NCI-H748 treated with DMSO at 0.1 percent for 48 hours (cell line): ENCODE data around the gene FGF8.
"Not testable (repeated sequence)": the region's sequence is repeated elsewhere in the genome, so short reads cannot be mapped to it uniquely, and the experiment has no call there.

Source experiments
- DNase-seq: peaks from one replicate; lab custom pipeline; 2025; lab: John Stamatoyannopoulos, UW

FGF8 gene, protein sequence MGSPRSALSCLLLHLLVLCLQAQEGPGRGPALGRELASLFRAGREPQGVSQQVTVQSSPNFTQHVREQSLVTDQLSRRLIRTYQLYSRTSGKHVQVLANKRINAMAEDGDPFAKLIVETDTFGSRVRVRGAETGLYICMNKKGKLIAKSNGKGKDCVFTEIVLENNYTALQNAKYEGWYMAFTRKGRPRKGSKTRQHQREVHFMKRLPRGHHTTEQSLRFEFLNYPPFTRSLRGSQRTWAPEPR

DNA sequence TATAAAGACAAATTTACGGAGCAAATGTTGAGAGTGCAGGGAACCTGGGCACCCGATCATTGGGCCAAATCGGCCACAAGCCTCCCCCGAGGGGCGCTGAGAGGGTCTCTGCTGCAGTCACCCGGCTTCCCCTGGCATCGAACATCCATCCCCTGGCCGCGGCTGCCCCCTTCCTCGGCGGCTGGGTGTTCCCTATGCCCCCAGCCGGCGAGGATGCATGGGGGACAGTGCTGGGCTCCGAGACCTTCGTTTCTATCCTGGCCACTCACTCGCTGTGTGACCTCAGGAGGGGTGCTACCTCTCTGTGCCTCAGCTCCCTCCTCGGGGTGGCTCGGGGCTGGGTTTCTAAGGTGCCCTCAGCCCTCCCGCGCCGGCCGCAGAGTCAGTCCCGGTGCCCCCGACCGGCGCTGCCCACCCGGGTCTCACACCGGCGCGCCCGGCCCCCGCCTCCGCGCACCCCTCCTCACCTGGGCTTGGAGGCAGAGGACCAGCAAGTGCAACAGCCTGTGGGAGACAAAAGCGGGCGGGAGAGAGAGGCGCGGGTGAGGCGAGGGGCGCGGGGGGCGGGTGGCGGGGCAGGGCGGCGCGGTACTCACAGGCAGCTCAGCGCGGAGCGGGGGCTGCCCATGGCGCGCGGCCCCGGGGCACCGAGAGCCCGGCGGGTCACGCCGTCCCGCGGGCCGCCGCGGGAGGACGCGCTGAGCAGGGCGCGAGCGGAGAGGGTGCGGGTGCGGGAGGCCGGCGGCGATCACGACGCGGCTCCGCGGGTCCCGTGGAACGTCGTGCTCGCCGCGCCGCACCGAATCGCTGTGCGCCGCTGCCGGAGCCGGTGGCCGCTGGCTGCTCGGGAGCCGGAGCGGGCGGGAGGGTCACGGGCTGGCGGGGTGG lies at the start of gene FGF8:
Gene FGF8 (minus strand): TSS at position 842 of the 888 bp plus-strand sequence. CDS start 214 bp downstream, at position 628.
- no peak for DNase-seq

DNA sequence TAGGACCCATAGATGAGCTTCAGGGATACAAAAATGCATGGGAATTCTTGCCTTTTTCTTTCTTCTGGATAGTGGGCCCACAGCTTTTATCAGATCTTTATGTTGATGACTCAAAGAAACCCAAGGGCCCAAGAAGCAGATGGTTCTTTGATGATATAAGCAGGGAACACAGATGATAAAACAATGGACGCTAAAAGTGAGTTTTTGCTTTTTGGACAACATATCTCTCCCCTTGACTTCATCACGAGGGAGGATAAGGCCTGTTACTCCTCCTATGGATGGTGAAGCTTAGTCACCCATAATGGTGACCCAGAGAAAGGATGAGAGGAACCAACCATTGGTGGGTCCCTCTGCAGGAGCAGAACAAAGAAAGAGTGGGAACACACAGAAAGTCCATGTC lies 48.8 kb upstream of the FGF8 start:
- DNase-seq, result no peak

DNA sequence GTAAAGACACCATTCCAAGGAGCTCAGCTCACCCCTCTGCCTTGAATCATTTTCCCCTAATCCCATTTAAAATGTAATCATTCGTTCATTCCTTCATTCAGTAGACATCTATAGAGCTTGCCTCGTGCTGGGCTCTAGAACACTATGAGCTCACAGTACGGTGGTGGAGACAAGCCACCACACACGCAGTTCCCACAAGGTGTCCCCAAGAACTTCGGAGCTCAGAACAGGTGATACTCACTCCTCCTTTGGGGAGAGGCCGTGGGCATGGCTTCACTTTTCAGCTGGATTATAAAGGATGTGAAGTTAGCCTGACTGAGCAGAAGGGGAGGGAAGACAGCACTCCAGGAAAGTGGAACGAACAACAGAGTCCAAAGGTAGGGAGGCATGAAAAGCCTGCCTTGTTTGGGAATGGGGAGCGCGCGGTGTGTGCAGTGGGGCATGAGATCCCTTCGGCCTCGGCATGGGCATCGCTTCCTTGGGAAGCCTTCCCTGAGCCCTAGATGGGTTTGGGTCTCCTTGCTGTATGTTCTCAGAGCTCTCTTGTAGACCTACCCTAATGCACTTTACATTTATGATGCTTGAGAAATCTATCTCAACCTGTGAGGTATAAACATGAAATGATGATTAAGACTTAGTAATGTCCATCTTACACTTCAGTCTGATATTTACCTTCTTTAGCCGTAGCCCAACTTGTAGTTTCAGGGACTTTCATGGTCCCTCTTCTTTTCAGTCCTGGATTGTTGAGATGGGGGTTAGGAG lies 43.1 kb upstream of the FGF8 start:
- no peak for DNase-seq

DNA sequence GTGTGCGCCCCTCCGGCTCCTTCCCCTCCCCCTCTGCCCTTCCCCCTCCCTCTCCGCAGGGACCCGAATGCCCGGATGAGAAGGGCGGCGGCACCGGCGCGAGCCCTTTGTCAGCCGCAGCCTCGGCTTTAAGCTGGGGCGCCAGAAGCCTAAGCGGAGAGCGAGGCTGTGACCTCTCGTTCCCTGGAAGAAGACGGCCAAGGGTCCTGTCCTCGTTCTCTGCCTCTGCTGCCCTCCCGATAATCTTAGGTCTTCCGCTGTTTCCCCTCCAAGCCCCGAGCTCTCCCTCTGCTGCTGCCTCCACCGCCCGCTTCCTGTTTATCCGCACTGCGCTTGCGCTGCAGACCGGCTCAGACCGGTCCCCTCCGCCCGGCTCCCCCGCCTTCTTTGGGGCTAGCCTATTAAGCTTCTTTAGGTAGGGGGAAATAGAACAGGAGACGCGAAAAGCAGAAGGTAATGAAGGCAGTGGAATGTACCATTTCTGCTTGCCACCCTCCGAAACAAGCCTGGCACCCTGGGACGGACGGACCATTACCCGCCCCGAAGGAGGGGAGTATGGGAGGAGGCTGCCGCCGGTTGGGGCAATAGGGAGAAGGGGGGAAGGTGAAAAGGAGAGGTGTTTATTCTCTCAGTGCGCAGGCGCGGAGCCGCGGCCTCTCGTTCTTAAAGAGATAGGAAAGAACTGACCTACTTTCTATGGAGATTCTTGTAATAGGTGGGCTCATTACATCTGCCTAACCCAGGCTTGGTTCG lies 42.4 kb upstream of the FGF8 start, which contains the start of gene OGA:
Gene OGA (minus strand): TSS at position 326 of the 753 bp plus-strand sequence. CDS start 422 bp downstream, outside the sequence.
- DNase-seq, result peak; percentile 96

DNA sequence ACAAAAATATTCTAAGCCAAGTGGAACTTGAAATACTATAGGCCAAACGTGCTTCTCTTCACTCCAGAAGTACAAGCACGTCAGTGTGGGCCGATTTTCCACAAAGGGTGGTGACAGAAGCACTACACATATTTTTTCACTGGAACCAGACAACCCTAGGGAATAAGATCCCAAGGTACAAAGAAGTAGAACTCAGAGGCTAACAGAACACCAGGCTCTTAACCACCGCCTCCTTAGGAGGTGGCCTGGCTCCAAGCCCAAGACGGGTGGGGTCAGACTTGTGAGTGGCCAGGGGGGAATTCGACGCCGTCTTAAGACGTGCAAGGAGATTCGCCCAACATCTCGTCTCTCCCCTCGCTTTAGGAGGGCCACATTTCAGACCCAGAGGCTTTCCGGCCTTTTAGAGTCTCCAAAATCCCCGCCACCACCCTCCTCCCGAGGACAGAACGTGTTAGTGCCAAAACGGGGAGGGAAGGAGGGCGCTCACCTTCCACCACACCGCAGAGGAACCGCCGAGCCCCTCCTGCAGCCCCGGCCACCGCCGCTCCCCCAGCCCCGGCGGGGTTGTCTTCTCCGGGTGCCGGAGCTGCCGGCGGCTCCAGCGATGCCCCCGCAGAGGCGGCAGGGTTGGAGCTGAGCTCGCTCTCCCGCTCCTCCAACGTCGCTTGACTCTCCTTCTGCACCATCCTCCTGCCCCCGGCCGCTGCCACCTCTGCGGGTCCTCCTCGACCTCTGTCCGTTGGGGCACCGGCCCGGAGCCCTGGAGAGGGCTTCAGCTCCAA lies 41.6 kb upstream of the FGF8 start:
- DNase-seq, result no peak

DNA sequence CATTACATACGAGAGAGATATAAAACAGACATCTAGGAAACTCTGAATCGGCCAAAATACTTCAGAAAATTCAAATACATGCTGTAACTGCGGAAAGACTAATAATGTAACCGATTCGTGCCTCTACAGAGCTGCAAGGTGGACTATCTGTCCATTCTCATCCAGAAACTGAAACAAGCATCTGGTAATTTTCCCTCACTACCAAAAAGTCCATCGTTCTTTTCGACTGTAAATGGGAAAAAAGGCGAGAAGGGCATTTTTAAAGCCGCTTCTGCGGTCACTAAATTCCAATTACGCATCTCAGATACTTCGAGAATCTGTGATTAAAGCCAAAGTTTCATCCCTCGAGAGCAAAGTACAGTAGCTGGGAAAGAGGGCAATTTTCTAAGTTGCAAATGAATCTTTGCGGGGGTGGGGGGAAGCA lies 41.0 kb upstream of the FGF8 start:
- no peak for DNase-seq

DNA sequence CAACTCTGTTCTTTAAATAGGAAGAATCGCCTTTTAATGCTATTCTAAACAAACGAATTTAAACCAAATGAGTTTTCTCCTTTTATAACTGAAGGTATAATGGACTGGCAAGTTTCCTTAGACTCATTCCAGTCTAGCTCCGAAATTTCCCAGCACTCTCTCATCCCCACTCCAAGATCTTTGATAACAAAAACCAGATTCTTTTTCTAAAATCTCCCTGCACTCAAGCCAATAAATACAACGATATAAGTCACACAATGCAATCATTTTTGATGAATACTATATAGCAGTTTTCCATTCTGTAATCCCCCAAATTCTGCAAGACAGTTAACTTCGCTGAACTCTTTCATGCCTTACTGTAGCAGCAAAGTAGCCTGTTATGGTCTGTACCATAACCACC lies 40.5 kb upstream of the FGF8 start:
- no peak for DNase-seq

DNA sequence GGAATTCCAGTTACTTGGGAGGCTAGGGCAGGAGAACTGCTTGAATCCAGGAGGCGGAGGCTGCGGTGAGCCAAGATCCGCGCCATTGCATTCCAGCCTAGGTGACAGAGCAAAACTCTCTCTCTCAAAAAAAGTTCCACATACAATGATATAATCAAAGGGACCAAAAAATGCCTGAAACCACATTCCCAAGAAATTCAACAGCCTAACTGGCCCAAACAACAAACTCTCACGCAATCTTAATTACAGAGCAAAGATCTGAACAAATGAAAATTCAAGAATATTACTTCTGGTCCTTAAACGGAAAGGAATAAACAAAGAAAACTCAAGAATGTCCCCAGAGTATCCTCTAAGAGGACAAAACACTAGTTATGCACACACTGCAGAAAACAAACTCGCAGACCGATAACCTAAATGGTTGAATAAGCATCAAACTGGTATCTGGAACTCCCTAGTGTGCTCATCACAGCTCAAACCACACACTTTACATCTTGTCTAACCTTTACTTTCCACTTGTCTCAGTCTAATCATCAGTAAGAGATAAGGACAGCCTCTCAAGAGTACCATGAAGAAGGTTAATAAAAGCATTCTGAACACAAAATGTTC lies 38.7 kb upstream of the FGF8 start:
- no peak for DNase-seq

DNA sequence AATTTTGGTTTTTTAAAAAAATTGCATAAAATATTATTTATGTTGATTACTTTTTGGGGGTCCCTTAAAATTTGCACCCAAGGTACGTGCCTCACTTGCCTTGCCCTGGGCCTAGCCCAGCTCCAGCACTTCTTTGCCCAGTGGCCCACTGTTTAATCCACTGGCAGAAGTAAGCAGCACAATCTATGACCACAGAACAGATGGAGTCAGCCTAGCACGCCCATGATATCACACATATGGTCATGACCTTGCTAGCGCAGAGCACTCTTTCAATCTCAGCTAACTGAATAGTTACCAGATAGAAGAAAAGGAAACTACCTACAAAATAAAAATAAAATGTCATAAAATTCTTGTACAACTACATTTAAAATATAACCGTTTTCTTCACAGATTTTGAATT lies 36.7 kb upstream of the FGF8 start:
- no peak for DNase-seq

DNA sequence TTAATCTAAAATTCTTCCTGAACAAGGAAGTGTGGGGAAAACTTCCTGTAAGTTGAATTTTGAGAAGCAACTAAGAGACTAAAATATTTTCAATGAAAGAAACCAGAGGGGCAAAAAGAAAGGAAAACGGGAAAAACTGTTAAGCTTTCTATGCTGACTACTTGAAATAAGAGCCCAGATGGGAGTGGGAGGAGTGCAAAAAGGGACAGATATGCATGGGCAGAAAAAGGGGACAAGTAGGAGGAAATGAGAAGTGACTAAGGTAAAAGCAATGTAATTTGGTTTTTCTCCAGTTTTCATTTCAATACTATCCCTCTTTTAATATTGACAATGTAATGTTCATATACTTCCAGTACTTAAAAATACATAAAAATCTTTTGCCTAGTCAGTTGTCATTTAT lies 31.2 kb upstream of the FGF8 start:
- DNase-seq, result no peak

DNA sequence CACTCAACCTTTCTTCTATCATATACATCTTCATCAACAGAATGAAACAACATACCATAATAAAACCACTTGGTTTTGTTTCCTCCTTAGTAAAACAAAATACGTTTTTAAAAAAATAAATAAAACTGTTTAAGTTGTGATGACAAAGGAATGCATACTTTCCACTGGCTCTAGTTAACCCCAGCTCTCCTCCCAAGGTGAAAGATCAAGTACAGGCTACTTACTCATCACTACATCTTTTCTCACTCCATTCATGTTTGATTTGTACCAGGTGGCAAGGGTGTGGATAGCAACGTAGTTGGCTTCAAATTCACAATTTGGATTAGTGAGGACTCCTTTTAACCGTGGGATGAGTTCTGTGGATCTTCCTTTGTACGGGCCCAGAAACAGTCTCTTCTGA lies 27.6 kb upstream of the FGF8 start:
- DNase-seq, result no peak

DNA sequence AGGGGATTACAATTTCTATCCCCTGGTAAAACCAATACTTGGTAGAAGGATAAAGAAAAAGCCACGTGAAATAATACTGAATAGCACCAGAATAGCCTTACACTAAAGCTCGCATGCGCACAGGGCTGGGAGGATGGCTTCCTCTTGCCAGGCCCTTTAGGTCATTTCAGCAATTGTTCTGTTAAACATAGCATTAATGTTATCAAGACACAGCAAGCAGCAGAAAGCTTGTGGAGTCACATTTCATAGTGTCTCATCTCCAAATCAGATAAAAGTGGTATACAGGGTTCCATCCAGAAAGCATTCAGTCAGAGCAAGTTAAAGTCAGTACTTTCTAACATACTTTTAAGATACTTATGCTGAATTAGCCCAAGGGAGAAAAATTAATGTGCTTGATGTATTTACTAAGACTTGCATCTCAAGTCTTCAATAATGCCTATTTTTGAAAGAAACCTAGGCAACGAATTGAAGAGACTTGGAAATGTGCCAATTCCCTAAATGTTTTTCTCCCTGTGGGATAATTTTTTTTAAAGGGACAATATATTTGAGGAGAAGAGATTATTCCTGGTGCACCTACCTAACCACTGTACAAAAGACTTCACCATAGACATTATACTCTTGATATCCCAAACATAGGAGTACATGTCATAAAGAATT lies 21.6 kb upstream of the FGF8 start:
- DNase-seq, result no peak

DNA sequence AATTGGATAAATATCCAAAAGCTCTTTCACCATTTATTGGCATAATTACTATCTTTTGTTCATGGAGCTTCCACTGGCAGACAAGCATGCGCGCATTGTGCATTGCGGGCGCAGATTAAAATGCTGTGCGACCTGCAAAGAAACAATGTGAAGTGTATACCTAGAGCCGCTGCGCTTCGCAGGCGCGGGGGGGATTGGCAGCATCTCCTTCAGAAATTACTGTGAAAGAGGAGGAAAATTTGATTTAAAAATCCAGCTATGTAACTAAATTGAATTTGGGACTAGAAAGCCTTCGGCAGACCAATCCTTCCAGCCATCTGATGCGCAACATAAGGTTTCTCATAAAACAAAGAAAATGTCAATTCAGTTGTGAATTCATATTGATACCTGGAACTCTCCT lies 17.6 kb upstream of the FGF8 start:
- no peak for DNase-seq

DNA sequence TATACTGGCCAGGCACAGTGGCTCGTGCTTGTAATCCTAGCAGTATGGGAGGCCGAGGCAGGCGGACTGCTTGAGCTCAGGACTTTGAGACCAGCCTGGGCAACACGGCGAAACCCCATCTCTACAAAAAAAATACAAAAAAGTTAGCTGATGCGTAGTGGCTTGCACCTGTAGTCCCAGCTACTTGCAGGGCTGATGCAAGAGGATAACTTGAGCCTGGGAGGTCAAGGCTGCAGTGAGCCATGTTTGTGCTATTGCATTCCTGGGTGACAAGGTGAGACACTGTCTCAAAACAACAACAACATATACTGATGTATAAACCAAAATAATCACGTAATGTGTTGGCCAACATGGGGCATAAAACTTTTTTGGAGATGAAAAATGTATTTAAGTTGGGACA lies 13.8 kb upstream of the FGF8 start:
- DNase-seq, result no peak

DNA sequence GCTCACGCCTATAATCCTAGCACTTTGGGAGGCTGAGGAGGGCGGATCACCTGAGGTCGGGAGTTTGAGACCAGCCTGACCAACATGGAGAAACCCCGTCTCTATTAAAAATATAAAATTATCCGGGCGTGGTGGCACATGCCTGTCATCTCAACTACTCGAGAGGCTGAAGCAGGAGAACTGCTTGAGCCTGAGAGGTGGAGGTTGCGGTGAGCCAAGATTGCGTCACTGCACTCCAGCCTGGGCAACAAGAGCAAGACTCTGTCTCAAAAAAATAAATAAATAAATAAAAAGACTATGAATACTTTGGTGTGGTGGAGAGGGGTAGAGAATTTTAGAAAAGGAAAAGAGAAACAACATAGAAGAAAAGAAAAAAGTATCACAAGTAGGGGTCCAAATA lies 13.3 kb upstream of the FGF8 start:
- DNase-seq, result not testable (repeated sequence)

DNA sequence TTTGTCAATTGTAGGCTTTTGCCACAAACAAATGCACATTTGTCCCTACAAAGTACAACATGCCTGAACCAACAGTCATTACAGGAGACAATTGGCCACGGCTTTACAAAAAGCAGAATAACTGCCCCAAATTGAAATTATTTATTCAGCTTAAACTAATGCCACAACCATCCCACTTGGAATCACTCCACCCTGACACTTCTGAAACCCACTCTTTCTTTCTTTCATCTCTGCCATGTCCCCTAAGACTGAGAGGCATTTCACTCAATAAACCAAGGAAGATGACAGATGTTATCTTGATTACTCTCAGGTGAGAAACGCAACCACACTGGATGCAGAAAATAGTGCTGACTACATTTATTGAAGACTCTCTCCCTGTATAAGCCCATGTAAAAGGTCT lies 9.9 kb upstream of the FGF8 start:
- no peak for DNase-seq

DNA sequence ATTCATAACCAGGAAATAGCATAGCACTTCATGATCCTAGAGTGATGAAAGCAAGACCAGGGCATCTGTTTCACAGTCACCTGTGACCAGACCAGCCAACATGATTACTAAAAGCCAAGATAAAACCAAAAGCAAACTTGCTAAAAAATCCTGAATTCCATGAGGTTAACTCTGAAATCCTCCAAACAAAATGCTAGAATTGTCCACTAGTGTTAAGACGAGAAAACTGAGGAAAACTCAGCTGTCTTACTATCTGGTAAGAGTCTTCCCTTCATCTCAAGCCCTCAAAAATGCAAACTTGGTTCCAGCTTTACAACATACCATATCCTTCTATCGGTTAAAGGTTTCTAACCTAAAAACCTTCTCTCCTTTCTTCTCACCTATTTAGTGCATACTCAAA lies 8.6 kb upstream of the FGF8 start:
- DNase-seq, result no peak

DNA sequence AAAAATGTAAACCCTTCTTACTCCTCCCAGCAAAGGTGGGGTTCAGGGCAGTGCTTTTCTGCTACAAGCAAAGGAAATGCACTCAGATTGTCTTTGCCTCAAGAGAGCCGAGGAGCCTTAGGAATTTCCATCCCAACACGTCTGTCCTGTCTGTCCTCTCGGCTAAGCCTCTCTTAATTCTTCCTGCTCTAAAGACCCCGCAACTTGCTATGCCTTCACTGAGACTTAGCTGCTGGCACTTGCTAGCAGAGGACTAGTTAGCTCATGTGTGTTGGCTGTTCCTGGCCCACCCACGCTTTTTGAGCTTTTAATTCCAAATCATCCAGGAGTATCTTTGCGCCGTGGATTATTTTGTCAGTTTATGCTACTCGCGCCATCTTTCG lies 7.8 kb upstream of the FGF8 start:
- DNase-seq, result no peak

DNA sequence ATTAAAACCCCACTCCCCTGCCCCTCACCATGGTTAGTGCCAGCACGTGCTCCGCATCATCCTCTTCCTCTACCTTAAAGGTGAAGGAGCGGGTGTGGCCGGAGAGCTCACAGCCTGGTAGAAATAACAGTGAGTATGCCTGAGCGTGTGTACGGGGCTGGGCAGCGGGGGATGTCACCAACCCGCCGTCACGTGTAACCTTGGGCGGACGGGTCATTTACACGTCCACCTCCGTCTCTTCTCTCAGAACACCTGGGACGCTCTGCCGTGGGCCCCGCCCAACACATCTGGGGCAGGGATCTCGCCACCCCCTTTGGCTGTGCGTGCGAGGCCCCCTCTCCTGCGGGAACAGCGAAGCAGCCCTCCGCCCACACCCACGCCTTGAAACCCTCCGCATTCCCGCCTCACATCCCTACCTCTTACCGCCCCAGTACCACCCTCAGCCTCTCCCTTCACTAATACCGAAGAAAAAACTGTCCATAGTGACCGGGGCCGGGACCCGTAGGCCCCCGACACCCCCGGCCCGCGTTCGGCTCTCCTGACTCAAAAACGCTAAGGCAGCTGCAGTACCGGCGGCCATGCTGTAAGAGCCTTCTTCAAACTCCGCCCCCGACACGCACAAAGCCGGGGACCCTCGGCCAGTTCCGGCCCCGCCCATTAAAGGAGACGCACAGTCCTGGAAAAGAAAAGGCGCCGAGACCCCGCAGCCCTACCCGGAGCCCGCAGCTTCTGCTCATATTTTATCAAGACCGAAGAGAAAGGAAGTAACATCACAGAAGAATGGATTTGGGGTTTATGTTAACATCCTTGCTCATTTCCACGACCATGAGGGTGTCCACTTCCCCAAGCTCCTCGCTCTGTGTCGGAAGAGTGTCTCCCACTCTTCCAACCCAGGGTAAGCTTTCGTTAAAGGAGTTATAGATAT lies 7.2 kb upstream of the FGF8 start, which contains the start of gene NPM3:
Gene NPM3 (minus strand): TSS at position 636 of the 925 bp plus-strand sequence. CDS start 56 bp downstream, at position 580.
- peak; percentile 37 for DNase-seq
